Measurements from ENCODE around the gene TSC2. TPM values are rescaled to one million over a fixed set of nuclear protein-coding genes. Genes with fewer than 3 reads are reported as not detected.
A peak's percentile ranks its signal among the peaks of the same experiment; 100 is the strongest.
"Not testable (repeated sequence)": the region's sequence is repeated elsewhere in the genome, so short reads cannot be mapped to it uniquely, and the experiment has no call there.

TSC2 gene
- total RNA-seq, 4 donors from 2014 or later: 36.3 to 78.8 (median 54.6) TPM

GRCh38 chr16:2122934-2123683, 75.3 kb downstream of the TSC2 start:
- H3K36me3 ChIP-seq, H3K27me3 ChIP-seq, H3K9me3 ChIP-seq: not testable (repeated sequence)
- H3K4me1 ChIP-seq: peaks cover 0 to 93% (median 65%) of the 10 kb centered on the region in 3 donors
- peak overlapping the region; percentile 97 to 99 (median 98) for H3K27ac ChIP-seq
- H3K4me3 ChIP-seq: peak overlapping the region; percentile 17 to 53
- no CpG with 5 or more reads among the region's 26 CpGs for WGBS, 2 donors (ENCODE audit: low coverage in 1 of 2)
- TF ChIP-seq POLR2AphosphoS5 (IDR thresholded peaks at IDR 0.05): peak; percentile 47
- peak; percentile 16 for ATAC-seq

GRCh38 chr16:2123706-2124376, 76.1 kb downstream of the TSC2 start:
- TF ChIP-seq POLR2A (IDR thresholded peaks at IDR 0.05): peak in 1 of 2 donors; percentile 11
- H3K36me3 ChIP-seq, H3K9me3 ChIP-seq, H3K27me3 ChIP-seq, ATAC-seq: not testable (repeated sequence)
- Histone ChIP-seq H3K4me3 (peak overlapping the region in 1 of 2 donors; percentile 53), H3K4me1 (peaks cover 0 to 95% (median 68%) of the 10 kb centered on the region in 3 donors), H3K27ac (peak overlapping the region; percentile 97 to 99 (median 98))
- WGBS, 2 donors (ENCODE audit: low coverage in 1 of 2): no CpG with 5 or more reads among the region's 27 CpGs

GRCh38 chr16:2124377-2124693, 76.5 kb downstream of the TSC2 start:
- peaks cover 0 to 95% (median 69%) of the 10 kb centered on the region in 3 donors for H3K4me1 ChIP-seq
- not testable (repeated sequence) for H3K9me3 ChIP-seq, ATAC-seq

GRCh38 chr16:2124694-2125444, 77.1 kb downstream of the TSC2 start:
- TF ChIP-seq POLR2A (IDR thresholded peaks at IDR 0.05) (peak; percentile 18 to 36), POLR2AphosphoS5 (IDR thresholded peaks at IDR 0.05) (peak; percentile 67), CTCF (IDR thresholded peaks at IDR 0.05) (peak in 1 of 4 experiments; percentile 4)
- WGBS, 2 donors (ENCODE audit: low coverage in 1 of 2): 0% methylated on average over 4 of the region's 37 CpGs; no CpG with 5 or more reads in 1 of the 2 donors
- peak; percentile 66 for ATAC-seq

More at GRCh38 chr16:2124377-2124693, 76.5 kb downstream of the TSC2 start:
- H3K27me3 ChIP-seq, H3K36me3 ChIP-seq: not testable (repeated sequence)
- Histone ChIP-seq H3K4me3 (peak overlapping the region; percentile 30 to 53), H3K27ac (peak overlapping the region; percentile 97 to 99 (median 98))
- peak in 1 of 4 experiments; percentile 8 for TF ChIP-seq CTCF (IDR thresholded peaks at IDR 0.05)
- WGBS, 2 donors (ENCODE audit: low coverage in 1 of 2): no CpG with 5 or more reads among the region's 11 CpGs

GRCh38 chr16:2125609-2126008, 77.8 kb downstream of the TSC2 start:
- ATAC-seq, H3K36me3 ChIP-seq, H3K9me3 ChIP-seq, H3K27me3 ChIP-seq: not testable (repeated sequence)
- Histone ChIP-seq H3K4me3 (peak overlapping the region in 1 of 2 donors; percentile 53), H3K27ac (peak overlapping the region; percentile 97 to 99 (median 98)), H3K4me1 (peaks cover 0 to 95% (median 75%) of the 10 kb centered on the region in 3 donors)
- 19% methylated on average over 4 of the region's 11 CpGs; no CpG with 5 or more reads in 1 of the 2 donors for WGBS, 2 donors (ENCODE audit: low coverage in 1 of 2)

More at GRCh38 chr16:2124694-2125444, 77.1 kb downstream of the TSC2 start:
- Histone ChIP-seq H3K4me1 (peaks cover 0 to 95% (median 70%) of the 10 kb centered on the region in 3 donors), H3K27ac (peak overlapping the region; percentile 97 to 99 (median 98)), H3K4me3 (peak overlapping the region; percentile 30 to 53)
- not testable (repeated sequence) for H3K27me3 ChIP-seq, H3K36me3 ChIP-seq, H3K9me3 ChIP-seq

GRCh38 chr16:2126161-2126743, 78.5 kb downstream of the TSC2 start:
- peaks cover 0 to 95% (median 70%) of the 10 kb centered on the region in 3 donors for H3K4me1 ChIP-seq
- ATAC-seq: peak; percentile 23

More at GRCh38 chr16:2126161-2126743, 78.5 kb downstream of the TSC2 start:
- Histone ChIP-seq H3K4me3 (peak overlapping the region in 1 of 2 donors; percentile 53), H3K27ac (peak overlapping the region; percentile 97 to 99 (median 98))
- H3K36me3 ChIP-seq, H3K27me3 ChIP-seq, H3K9me3 ChIP-seq: not testable (repeated sequence)
- TF ChIP-seq CTCF (IDR thresholded peaks at IDR 0.05): peak in 1 of 4 experiments; percentile 29
- TF ChIP-seq POLR2AphosphoS5 (IDR thresholded peaks at IDR 0.05): peak; percentile 84
- TF ChIP-seq POLR2A (IDR thresholded peaks at IDR 0.05): peak; percentile 60 to 64
- no CpG with 5 or more reads among the region's 21 CpGs for WGBS, 2 donors (ENCODE audit: low coverage in 1 of 2)
